SK-MEL-5 (cell line): ENCODE measurements around the gene SLC22A9. TPM values are rescaled to one million over a fixed set of nuclear protein-coding genes. Genes with fewer than 3 reads are reported as not detected.
"Not testable (repeated sequence)": the region's sequence is repeated elsewhere in the genome, so short reads cannot be mapped to it uniquely, and the experiment has no call there.

ENCODE experiments used
- DNase-seq: peaks from one replicate; pipeline ENCODE4 v3.0.0-alpha.2; 2016; ENCODE audit warnings: low read depth, low spot score
- in situ Hi-C: cut with HindIII; loops from 2 replicates; pipeline ENCODE4 v1.10.0; 2016; ENCODE audit warnings: low sequenced_read_pairs, high pct_unique_total_duplicates, low pct_unique_long_range_greater_than_20kb
- total RNA-seq: library from RNA; depleted of rRNA; stranded (reverse); fragments of >200 nt; shearing (Covaris generic); gene quantifications from 2 replicates; pipeline ENCODE4 v1.2.3, GENCODE V29; 2014; rRNA removed

SLC22A9 gene
- total RNA-seq, 1 experiment from 2014 or later, result not detected

DNA sequence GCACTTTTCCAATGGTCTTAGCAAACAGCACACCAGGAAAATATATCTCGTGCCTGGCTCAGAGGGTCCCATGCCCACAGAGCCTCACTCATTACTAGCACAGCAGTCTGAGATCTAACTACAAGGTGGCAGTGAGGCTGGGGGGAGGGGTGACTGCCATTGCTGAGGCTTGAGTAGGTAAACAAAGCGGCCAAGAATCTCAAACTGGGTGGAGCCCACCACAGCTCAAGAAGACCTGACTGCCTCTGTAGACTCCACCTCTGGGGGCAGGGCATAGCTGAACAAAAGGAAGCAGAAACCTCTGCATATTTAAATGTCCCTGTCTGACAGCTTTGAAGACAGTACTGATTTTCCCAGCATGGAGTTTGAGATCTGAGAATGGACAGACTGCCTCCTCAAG, 61.1 kb downstream of the SLC22A9 start:
- DNase-seq, in situ Hi-C loops: not testable (repeated sequence)

DNA sequence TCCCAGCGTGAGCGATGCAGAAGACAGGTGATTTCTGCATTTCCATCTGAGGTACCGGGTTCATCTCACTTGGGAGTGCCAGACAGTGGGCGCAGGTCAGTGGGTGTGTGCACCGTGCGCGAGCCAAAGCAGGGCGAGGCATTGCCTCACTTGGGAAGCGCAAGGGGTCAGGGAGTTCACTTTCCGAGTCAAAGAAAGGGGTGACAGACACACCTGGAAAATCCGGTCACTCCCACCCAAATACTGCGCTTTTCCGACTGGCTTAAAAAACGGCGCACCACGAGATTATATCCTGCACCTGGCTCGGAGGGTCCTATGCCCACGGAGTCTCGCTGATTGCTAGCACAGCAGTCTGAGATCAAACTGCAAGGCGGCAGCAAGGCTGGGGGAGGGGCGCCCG, 65.8 kb downstream of the SLC22A9 start:
- in situ Hi-C loops, DNase-seq: not testable (repeated sequence)

- DNase-seq, in situ Hi-C loops: not testable (repeated sequence)
Observed at GRCh38 chr11:63435831-63436230, 66.2 kb downstream of the SLC22A9 start.

DNA sequence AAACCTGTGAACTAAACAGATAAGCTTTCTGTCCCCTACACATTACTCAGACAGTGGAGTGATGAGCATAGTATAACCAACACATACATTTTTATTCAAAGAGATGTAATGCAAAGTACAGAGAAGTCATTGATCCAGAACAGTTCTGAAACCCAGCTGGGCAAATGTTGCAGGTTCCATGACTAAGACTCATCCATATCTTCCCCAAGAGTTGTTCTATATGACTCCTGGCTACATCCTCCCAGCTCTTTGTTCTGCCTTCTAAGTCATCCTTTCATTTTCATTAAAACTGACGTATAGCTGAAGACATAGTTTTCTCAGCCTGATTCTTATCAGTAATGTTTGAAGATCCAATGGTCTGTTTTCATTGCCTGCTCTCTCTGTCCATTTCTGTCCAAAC, 74.1 kb downstream of the SLC22A9 start:
- in situ Hi-C loops, result no loop called here
- no peak for DNase-seq

GRCh38 chr11:63444160-63444559, 74.6 kb downstream of the SLC22A9 start:
- in situ Hi-C loops, result no loop called here
- DNase-seq, result no peak

DNA sequence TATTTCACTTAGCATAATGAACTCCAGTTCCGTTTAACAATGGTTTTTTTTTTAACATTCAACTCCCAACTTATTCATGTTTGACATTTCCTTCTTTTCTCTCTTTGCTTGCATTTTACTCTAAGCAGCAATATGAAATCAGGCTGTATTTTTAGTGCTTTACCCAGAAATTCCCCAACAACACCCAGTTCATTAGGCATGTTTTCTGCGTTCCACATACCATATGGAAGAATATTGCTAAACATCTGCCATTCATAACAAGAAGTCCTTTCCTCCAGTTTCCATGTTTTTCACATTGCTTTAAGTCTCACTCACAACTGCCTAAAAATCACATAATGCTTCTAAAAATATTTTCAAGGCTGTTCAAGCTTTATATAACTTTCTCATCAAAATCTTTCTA, 75.5 kb downstream of the SLC22A9 start:
- no peak for DNase-seq
- in situ Hi-C loops, result no loop called here

DNA sequence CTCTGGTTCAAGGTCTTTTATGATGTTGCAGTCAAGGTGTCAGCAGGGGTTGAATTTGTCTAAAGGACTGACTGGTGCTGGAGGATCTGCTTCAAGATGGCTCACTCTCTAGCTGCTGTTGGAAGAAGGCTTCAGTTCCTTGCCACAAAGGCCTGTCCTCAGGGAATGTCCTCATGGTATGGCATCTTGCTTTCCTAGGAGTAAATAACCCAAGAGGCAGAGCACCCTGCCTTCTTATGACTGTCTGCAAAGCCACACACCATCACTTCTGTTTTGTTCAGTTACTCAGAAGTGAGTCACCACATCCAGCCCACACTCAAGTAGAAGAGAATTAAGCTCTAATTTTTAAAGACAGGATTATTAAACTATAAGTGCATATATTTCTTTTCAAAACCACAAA, 76.1 kb downstream of the SLC22A9 start:
- DNase-seq, result no peak
- in situ Hi-C loops, result no loop called here

DNA sequence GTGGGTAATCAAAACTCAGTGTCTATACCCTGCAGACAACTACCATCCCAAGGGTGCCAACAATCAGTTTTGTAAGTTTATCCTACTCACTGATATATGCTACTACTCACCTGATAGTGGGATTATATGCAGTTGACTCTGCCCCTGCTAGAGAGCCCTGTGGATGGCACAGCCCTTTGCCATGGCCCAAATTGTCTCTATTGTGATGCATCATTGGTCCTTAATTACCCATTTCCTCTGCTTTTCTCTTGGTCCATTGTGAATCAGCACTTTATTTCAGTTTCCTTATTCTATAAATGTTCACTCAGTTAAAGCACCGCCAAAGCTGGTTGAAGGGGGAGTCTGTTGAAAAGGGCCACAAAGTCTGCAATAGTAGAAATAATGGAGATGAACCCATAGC, 79.1 kb downstream of the SLC22A9 start:
- DNase-seq, result no peak
- in situ Hi-C loops, result no loop called here

- in situ Hi-C loops, result no loop called here
Observed at GRCh38 chr11:63459586-63459985, 90.0 kb downstream of the SLC22A9 start.

More at GRCh38 chr11:63459586-63459985, 90.0 kb downstream of the SLC22A9 start:
- no peak for DNase-seq

Other genes starting within 250 kb of the SLC22A9 start
- not detected in 2 replicates for gene SLC22A24, start 225.6 kb upstream of the SLC22A9 start, total RNA-seq
- gene SLC22A25, start 126.2 kb upstream of the SLC22A9 start, total RNA-seq, result not detected in 2 replicates
- gene PLAAT5, start 121.4 kb downstream of the SLC22A9 start, total RNA-seq, result 0.21 TPM in 1 of 2 replicates, not detected in the other
- not detected in 2 replicates for gene LGALS12, start 136.3 kb downstream of the SLC22A9 start, total RNA-seq
- gene PLAAT4, start 167.0 kb downstream of the SLC22A9 start, total RNA-seq, result not detected in 2 replicates
- not detected in 2 replicates for gene PLAAT2, start 193.6 kb downstream of the SLC22A9 start, total RNA-seq
- 3.5 and 4.6 TPM in 2 replicates for gene PLAAT3, start 244.6 kb downstream of the SLC22A9 start, total RNA-seq